Sciatic nerve (tissue), 2 donors: ENCODE data around the gene CEP55. TPM values are rescaled to one million over a fixed set of nuclear protein-coding genes. Genes with fewer than 3 reads are reported as not detected.
A peak's percentile ranks its signal among the peaks of the same experiment; 100 is the strongest.
"Not testable (repeated sequence)": the region's sequence is repeated elsewhere in the genome, so short reads cannot be mapped to it uniquely, and the experiment has no call there.

Experiments
- ATAC-seq: fragments of 200-7000 bp; cut with Tn5 transposase; one replicate; pipeline ENCODE4 v1.9.1; 2020; ENCODE audit warnings: mild to moderate bottlenecking, moderate library complexity
- DNase-seq: peaks from one replicate; pipeline ENCODE4 v3.0.0-alpha.2; 2020; ENCODE audit warnings: low spot score
- intact Hi-C: fragments of 100-400 bp; cut with DNase I; formaldehyde crosslinking; loops from one replicate; pipeline ENCODE4 v1.14.2; 2022
- total RNA-seq: library from RNA; stranded (reverse); fragmentation: NEBNext Ultra II Directional; extraction: Animal tissue kit (Norgen Biotek cat#: 25700); gene quantifications from one replicate; pipeline ENCODE4 v1.2.1, GENCODE V29; 2021
- donor health status: DM: no; HTN: no; CAD: no.
- donor health status: DM: no; HTN: no; CAD: no.

CEP55 gene
- total RNA-seq, 1 donor from 2014 or later, result 0.62 TPM

- intact Hi-C loops, result no loop called here
- DNase-seq (no peak), ATAC-seq (no peak)
Measured at GRCh38 chr10:93498166-93498565, 1.8 kb downstream of the CEP55 start.

GRCh38 chr10:93501650-93502049 is 5.2 kb downstream of the CEP55 start:
- no peak for DNase-seq

GRCh38 chr10:93503075-93503474 is 6.7 kb downstream of the CEP55 start:
- DNase-seq, result no peak
- ATAC-seq, result no peak
- intact Hi-C loops, result no loop called here

More at GRCh38 chr10:93501650-93502049, 5.2 kb downstream of the CEP55 start:
- intact Hi-C loops, result no loop called here
- ATAC-seq, result no peak

- DNase-seq, result no peak
- intact Hi-C loops, result no loop called here
- no peak for ATAC-seq
Measured at GRCh38 chr10:93505075-93505474, 8.7 kb downstream of the CEP55 start.

- DNase-seq, result no peak
- no peak for ATAC-seq
- intact Hi-C loops, result no loop called here
Measured at GRCh38 chr10:93509816-93510215, 13.4 kb downstream of the CEP55 start.

- no peak for DNase-seq
- ATAC-seq, result no peak
- intact Hi-C loops, result no loop called here
Measured at GRCh38 chr10:93512565-93512964, 16.2 kb downstream of the CEP55 start.

GRCh38 chr10:93513091-93513490 is 16.7 kb downstream of the CEP55 start:
- ATAC-seq (no peak), DNase-seq (no peak)
- intact Hi-C loops, result no loop called here

- no peak for ATAC-seq
- no peak for DNase-seq
- intact Hi-C loops, result no loop called here
Measured at GRCh38 chr10:93514521-93514920, 18.1 kb downstream of the CEP55 start.

- DNase-seq, result no peak
- intact Hi-C loops, result no loop called here
- ATAC-seq, result peak; percentile 75
Measured at GRCh38 chr10:93515071-93516005, 18.9 kb downstream of the CEP55 start.

GRCh38 chr10:93516006-93516380 is 19.6 kb downstream of the CEP55 start:
- no peak for DNase-seq
- peak; percentile 59 for ATAC-seq
- intact Hi-C loops, result no loop called here

- DNase-seq (no peak), ATAC-seq (no peak)
- intact Hi-C loops, result no loop called here
Measured at GRCh38 chr10:93518531-93518930, 22.1 kb downstream of the CEP55 start.

GRCh38 chr10:93535293-93535692 is 38.9 kb downstream of the CEP55 start:
- intact Hi-C loops, result no loop called here
- DNase-seq, result no peak
- ATAC-seq, result no peak

- DNase-seq, intact Hi-C loops, ATAC-seq: not testable (repeated sequence)
Measured at GRCh38 chr10:93540871-93541270, 44.5 kb downstream of the CEP55 start.

GRCh38 chr10:93541402-93542357 is 45.3 kb downstream of the CEP55 start:
- ATAC-seq, result peak; percentile 95
- peak; percentile 74 for DNase-seq
- intact Hi-C loops, result no loop called here

- intact Hi-C loops, result no loop called here
- peak; percentile 89 for ATAC-seq
- no peak for DNase-seq
Measured at GRCh38 chr10:93542358-93542791, 46.0 kb downstream of the CEP55 start.

GRCh38 chr10:93546995-93547394 is 50.6 kb downstream of the CEP55 start:
- DNase-seq, intact Hi-C loops, ATAC-seq: not testable (repeated sequence)

- ATAC-seq (no peak), DNase-seq (no peak)
- intact Hi-C loops, result no loop called here
Measured at GRCh38 chr10:93547522-93547921, 51.1 kb downstream of the CEP55 start.

GRCh38 chr10:93548376-93549071 is 52.1 kb downstream of the CEP55 start:
- DNase-seq (no peak), ATAC-seq (no peak)
- intact Hi-C loops, result no loop called here

GRCh38 chr10:93550606-93551005 is 54.2 kb downstream of the CEP55 start:
- intact Hi-C loops, result no loop called here
- DNase-seq (no peak), ATAC-seq (no peak)
